ENCODE results near the gene GNB3. TPM values are rescaled to one million over a fixed set of nuclear protein-coding genes. Genes with fewer than 3 reads are reported as not detected.

GNB3 gene
- total and polyA plus RNA-seq, 9 of the 15 experiments (the other 6 are each of a cell fraction or from before 2014, with no cell fraction given) = 1.4 to 5.8 (median 2.0) TPM

DNA sequence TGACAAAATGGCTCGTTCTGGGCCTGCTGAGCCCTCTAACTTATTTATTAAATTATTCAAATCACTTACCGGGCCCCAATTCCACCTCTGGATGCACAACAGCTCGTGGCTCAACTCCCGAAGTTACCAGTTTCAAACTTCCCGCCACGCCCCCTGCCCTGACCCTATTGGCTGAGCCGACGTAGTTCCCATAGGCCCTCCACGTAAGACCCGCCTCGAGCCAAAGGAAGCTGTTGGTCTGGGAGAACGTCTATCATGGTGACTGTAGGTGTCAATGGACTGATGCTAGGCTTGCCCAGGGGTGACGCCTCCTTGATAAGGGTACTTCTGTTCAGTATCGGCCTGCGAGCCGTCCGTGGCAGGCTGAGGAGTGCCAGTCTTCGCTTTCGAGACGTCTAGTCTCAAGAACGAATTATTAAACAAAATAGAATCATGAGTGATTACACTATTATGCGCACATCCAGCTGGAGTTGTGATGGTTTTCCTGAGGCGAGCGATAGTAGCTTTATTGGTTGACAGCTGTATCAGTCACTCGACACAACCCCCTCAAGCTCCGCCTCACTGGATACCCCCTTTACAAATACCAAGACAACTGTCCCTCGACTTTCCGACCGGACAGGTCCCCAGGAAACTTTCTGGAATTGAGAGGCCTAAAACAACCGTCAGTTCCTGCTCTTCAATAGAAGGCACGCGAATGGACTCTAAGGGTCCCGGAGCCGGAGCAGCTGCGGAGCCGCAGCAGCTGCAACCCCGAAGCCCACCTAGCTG is 10.6 kb downstream of the GNB3 start, which contains the start of gene CDCA3 (continued):
- TF ChIP-seq, protein P1, sequence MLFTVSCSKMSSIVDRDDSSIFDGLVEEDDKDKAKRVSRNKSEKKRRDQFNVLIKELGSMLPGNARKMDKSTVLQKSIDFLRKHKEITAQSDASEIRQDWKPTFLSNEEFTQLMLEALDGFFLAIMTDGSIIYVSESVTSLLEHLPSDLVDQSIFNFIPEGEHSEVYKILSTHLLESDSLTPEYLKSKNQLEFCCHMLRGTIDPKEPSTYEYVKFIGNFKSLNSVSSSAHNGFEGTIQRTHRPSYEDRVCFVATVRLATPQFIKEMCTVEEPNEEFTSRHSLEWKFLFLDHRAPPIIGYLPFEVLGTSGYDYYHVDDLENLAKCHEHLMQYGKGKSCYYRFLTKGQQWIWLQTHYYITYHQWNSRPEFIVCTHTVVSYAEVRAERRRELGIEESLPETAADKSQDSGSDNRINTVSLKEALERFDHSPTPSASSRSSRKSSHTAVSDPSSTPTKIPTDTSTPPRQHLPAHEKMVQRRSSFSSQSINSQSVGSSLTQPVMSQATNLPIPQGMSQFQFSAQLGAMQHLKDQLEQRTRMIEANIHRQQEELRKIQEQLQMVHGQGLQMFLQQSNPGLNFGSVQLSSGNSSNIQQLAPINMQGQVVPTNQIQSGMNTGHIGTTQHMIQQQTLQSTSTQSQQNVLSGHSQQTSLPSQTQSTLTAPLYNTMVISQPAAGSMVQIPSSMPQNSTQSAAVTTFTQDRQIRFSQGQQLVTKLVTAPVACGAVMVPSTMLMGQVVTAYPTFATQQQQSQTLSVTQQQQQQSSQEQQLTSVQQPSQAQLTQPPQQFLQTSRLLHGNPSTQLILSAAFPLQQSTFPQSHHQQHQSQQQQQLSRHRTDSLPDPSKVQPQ (CRISPR knock-in tag; IDR thresholded peaks at IDR 0.05; ENCODE audit: borderline replicate concordance) = no peak
- TF ChIP-seq, protein P2, sequence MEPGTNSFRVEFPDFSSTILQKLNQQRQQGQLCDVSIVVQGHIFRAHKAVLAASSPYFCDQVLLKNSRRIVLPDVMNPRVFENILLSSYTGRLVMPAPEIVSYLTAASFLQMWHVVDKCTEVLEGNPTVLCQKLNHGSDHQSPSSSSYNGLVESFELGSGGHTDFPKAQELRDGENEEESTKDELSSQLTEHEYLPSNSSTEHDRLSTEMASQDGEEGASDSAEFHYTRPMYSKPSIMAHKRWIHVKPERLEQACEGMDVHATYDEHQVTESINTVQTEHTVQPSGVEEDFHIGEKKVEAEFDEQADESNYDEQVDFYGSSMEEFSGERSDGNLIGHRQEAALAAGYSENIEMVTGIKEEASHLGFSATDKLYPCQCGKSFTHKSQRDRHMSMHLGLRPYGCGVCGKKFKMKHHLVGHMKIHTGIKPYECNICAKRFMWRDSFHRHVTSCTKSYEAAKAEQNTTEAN (CRISPR knock-in tag; IDR thresholded peaks at IDR 0.05) = no peak
- TF ChIP-seq CBX1 (IDR thresholded peaks at IDR 0.05; ENCODE audit: low read depth) (no peak), ASH1L (IDR thresholded peaks at IDR 0.05; ENCODE audit: borderline replicate concordance, low read depth, partially characterized antibody) (peak; percentile 91), L3MBTL2 (IDR thresholded peaks at IDR 0.05) (peak; percentile 86), C11orf30 (IDR thresholded peaks at IDR 0.05; ENCODE audit: low read depth) (peak; percentile 53; the same call in 1 of the 2 replicates), BHLHE40 (IDR thresholded peaks at IDR 0.05; ENCODE audit: low read length) (no peak), ZNF274 (IDR thresholded peaks at IDR 0.05; ENCODE audit: borderline replicate concordance, low read depth, low read length) (no peak), SMAD2 (IDR thresholded peaks at IDR 0.05; ENCODE audit: low read depth, low read length) (no peak), LCOR (CRISPR knock-in tag; IDR thresholded peaks at IDR 0.05) (peak; percentile 20; the same call in 1 of the 2 replicates)
- TF ChIP-seq, protein P3, sequence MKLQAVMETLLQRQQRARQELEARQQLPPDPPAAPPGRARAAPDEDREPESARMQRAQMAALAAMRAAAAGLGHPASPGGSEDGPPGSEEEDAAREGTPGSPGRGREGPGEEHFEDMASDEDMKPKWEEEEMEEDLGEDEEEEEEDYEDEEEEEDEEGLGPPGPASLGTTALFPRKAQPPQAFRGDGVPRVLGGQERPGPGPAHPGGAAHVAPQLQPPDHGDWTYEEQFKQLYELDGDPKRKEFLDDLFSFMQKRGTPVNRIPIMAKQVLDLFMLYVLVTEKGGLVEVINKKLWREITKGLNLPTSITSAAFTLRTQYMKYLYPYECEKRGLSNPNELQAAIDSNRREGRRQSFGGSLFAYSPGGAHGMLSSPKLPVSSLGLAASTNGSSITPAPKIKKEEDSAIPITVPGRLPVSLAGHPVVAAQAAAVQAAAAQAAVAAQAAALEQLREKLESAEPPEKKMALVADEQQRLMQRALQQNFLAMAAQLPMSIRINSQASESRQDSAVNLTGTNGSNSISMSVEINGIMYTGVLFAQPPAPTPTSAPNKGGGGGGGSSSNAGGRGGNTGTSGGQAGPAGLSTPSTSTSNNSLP (IDR thresholded peaks at IDR 0.05; ENCODE audit: borderline replicate concordance, low read depth, low read length) = no peak
- TF ChIP-seq, protein P4, sequence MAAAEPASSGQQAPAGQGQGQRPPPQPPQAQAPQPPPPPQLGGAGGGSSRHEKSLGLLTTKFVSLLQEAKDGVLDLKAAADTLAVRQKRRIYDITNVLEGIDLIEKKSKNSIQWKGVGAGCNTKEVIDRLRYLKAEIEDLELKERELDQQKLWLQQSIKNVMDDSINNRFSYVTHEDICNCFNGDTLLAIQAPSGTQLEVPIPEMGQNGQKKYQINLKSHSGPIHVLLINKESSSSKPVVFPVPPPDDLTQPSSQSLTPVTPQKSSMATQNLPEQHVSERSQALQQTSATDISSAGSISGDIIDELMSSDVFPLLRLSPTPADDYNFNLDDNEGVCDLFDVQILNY (CRISPR knock-in tag; IDR thresholded peaks at IDR 0.05) = peak; percentile 85; the same call in 1 of the 2 replicates
- TF ChIP-seq, protein P5, sequence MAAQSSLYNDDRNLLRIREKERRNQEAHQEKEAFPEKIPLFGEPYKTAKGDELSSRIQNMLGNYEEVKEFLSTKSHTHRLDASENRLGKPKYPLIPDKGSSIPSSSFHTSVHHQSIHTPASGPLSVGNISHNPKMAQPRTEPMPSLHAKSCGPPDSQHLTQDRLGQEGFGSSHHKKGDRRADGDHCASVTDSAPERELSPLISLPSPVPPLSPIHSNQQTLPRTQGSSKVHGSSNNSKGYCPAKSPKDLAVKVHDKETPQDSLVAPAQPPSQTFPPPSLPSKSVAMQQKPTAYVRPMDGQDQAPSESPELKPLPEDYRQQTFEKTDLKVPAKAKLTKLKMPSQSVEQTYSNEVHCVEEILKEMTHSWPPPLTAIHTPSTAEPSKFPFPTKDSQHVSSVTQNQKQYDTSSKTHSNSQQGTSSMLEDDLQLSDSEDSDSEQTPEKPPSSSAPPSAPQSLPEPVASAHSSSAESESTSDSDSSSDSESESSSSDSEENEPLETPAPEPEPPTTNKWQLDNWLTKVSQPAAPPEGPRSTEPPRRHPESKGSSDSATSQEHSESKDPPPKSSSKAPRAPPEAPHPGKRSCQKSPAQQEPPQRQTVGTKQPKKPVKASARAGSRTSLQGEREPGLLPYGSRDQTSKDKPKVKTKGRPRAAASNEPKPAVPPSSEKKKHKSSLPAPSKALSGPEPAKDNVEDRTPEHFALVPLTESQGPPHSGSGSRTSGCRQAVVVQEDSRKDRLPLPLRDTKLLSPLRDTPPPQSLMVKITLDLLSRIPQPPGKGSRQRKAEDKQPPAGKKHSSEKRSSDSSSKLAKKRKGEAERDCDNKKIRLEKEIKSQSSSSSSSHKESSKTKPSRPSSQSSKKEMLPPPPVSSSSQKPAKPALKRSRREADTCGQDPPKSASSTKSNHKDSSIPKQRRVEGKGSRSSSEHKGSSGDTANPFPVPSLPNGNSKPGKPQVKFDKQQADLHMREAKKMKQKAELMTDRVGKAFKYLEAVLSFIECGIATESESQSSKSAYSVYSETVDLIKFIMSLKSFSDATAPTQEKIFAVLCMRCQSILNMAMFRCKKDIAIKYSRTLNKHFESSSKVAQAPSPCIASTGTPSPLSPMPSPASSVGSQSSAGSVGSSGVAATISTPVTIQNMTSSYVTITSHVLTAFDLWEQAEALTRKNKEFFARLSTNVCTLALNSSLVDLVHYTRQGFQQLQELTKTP (IDR thresholded peaks at IDR 0.05; ENCODE audit: low read depth in 1 of 2, partially characterized antibody in 2 of 2) = peak in 1 of 2 experiments; percentile 9

Measured in K562 (cell line).